ENCODE measurements around the gene CMTM5. TPM values are rescaled to one million over a fixed set of nuclear protein-coding genes. Genes with fewer than 3 reads are reported as not detected.

CMTM5 gene
- total RNA-seq, 4 donors from 2014 or later, result not detected

GRCh38 chr14:23405096-23405495 lies 28.2 kb downstream of the CMTM5 start:
- TF ChIP-seq POLR2A (IDR thresholded peaks at IDR 0.05) (no peak), CTCF (IDR thresholded peaks at IDR 0.05) (no peak)
- no peaks in the 10 kb centered on the region for H3K9me3 ChIP-seq
- H3K27me3 ChIP-seq, result no peaks in the 10 kb centered on the region
- H3K4me3 ChIP-seq, result no peak overlapping the region
- no peaks in the 10 kb centered on the region for H3K4me1 ChIP-seq
- H3K27ac ChIP-seq, result no peak overlapping the region
- no peaks in the 10 kb centered on the region for H3K36me3 ChIP-seq
- DNase-seq, result no peak

- H3K36me3 ChIP-seq, result no peaks in the 10 kb centered on the region
- no peaks in the 10 kb centered on the region for H3K27me3 ChIP-seq
- no peaks in the 10 kb centered on the region for H3K9me3 ChIP-seq
- TF ChIP-seq CTCF (IDR thresholded peaks at IDR 0.05) (no peak), POLR2A (IDR thresholded peaks at IDR 0.05) (no peak)
- no peak for DNase-seq
- H3K4me3 ChIP-seq, result no peak overlapping the region
- H3K27ac ChIP-seq, result no peak overlapping the region
- no peaks in the 10 kb centered on the region for H3K4me1 ChIP-seq
Observed at GRCh38 chr14:23405516-23406025, 28.7 kb downstream of the CMTM5 start.

- Histone ChIP-seq H3K27me3 (no peaks in the 10 kb centered on the region), H3K4me3 (no peak overlapping the region), H3K4me1 (no peaks in the 10 kb centered on the region), H3K27ac (no peak overlapping the region), H3K9me3 (no peaks in the 10 kb centered on the region), H3K36me3 (no peaks in the 10 kb centered on the region)
- TF ChIP-seq POLR2A (IDR thresholded peaks at IDR 0.05) (no peak), CTCF (IDR thresholded peaks at IDR 0.05) (no peak)
- no peak for DNase-seq
Observed at GRCh38 chr14:23406244-23406643, 29.4 kb downstream of the CMTM5 start.

GRCh38 chr14:23406725-23407355 lies 30.0 kb downstream of the CMTM5 start:
- Histone ChIP-seq H3K9me3 (no peaks in the 10 kb centered on the region), H3K27ac (no peak overlapping the region), H3K4me1 (no peaks in the 10 kb centered on the region), H3K4me3 (no peak overlapping the region), H3K27me3 (no peaks in the 10 kb centered on the region), H3K36me3 (no peaks in the 10 kb centered on the region)
- no peak for DNase-seq
- TF ChIP-seq POLR2A (IDR thresholded peaks at IDR 0.05), result no peak
- TF ChIP-seq CTCF (IDR thresholded peaks at IDR 0.05), result no peak

- Histone ChIP-seq H3K36me3 (no peaks in the 10 kb centered on the region), H3K9me3 (no peaks in the 10 kb centered on the region), H3K27me3 (no peaks in the 10 kb centered on the region), H3K4me3 (no peak within 1 kb of the TSS), H3K4me1 (no peaks in the 10 kb centered on the region), H3K27ac (no peak within 1 kb of the TSS)
- no peak for DNase-seq
- TF ChIP-seq POLR2A (IDR thresholded peaks at IDR 0.05) (no peak), CTCF (IDR thresholded peaks at IDR 0.05) (no peak)
Observed at GRCh38 chr14:23407516-23408306, 30.9 kb downstream of the CMTM5 start, which contains the start of gene MYH6. Gene MYH6 (minus strand): TSS chr14:23408273. CDS start chr14:23407223, 1,050 bp downstream.
